Ovary (tissue), 9 donors: Measurements from ENCODE around the gene ASCL2. TPM values are rescaled to one million over a fixed set of nuclear protein-coding genes. Genes with fewer than 3 reads are reported as not detected.

Source experiments
- DNase-seq, 5 donors: peaks; one replicate each; pipeline ENCODE4 v3.0.0-alpha.2; 2019 to 2020
- H3K27ac ChIP-seq, 2 donors: fragments of 200-600 bp; one replicate each; pipeline versions ENCODE4 v1.5.1 to v1.8.0; 2019 to 2022
- H3K27me3 ChIP-seq: fragments of 200-600 bp; one replicate; pipeline ENCODE4 v1.8.0; 2022
- H3K36me3 ChIP-seq: fragments of 200-600 bp; sonication (generic); one replicate; pipeline ENCODE4 v1.5.1; 2019
- H3K4me1 ChIP-seq: one replicate; pipeline ENCODE4 v1.8.1; 2013; ENCODE audit warnings: mild to moderate bottlenecking, moderate library complexity; ENCODE audit not compliant: insufficient read depth
- H3K4me3 ChIP-seq: fragments of 200-600 bp; sonication (generic); one replicate; pipeline ENCODE4 v1.5.1; 2017
- H3K9me3 ChIP-seq, 2 donors: fragments of 200-600 bp in 1 of 2; sonication (generic) in 1 of 2; one replicate each; pipeline versions ENCODE4 v1.5.1 to v1.8.1; 2013 to 2019; ENCODE audit warnings: mild to moderate bottlenecking in 1 of 2, moderate library complexity in 1 of 2
- CTCF ChIP-seq, 3 donors: fragments of 450-650 bp in 2 of 3; fragments of 200-600 bp in 1 of 3; IDR thresholded peaks; one replicate each; pipeline versions ENCODE4 v1.5.1 to v1.8.0; 2016 to 2022; ENCODE audit warnings: antibody characterized with exemption in 3 of 3, mild to moderate bottlenecking in 1 of 3
- EP300 ChIP-seq: sonication (generic); formaldehyde crosslinking; IDR thresholded peaks from one replicate; pipeline ENCODE4 v1.6.1; 2017; ENCODE audit warnings: antibody characterized with exemption
- POLR2A ChIP-seq: fragments of 450-650 bp; IDR thresholded peaks from one replicate; pipeline ENCODE4 v1.6.1; 2017; ENCODE audit warnings: antibody characterized with exemption, mild to moderate bottlenecking, moderate library complexity
- WGBS, 3 donors: extraction: QIAGEN DNeasy Blood & Tissue Kit in 1 of 3; methylation state at CpG; one replicate each; pipeline versions ENCODE4 v1.1.5 to v1.1.7; 2013 to 2017; 5-methylcytosine and 5-hydroxymethylcytosine counted together
- intact Hi-C, 4 donors: fragments of 100-400 bp; cut with DNase I; formaldehyde crosslinking; loops; one replicate each; pipeline versions ENCODE4 v1.11.0 to v1.15.1; 2022 to 2023
- polyA plus RNA-seq, 2 donors: library from polyadenylated mRNA; stranded (reverse); fragments of 200-250 nt in 1 of 2; fragments of 350-450 nt in 1 of 2; fragmentation: Illumina TruSeq in 1 of 2; extraction: RNeasy Lipid Tissue Mini Kit (QIAGEN cat#74804) in 1 of 2; gene quantifications; one replicate each; pipeline ENCODE4 v1.2.3, GENCODE V29; 2013 to 2014
- total RNA-seq, 7 donors: library from RNA; depleted of rRNA in 2 of 7; stranded (reverse); fragments of >200 nt in 2 of 7; fragmentation: NEBNext Ultra II Directional in 3 of 7; extraction: Animal tissue kit (Norgen Biotek cat#: 25700) in 3 of 7; gene quantifications; one replicate each; pipeline versions ENCODE4 v1.1.0 to v1.2.4, GENCODE V29; 2016 to 2023
- donor health status: DM: no; HTN: no; CAD: no; lungs with moderate emphysema.
- donor health status: DM: no; HTN: no; CAD: no.
- donor health status: Bipolar disorder and iron deficiency.
- donor health status: DM: yes; HTN: yes; CAD: no.
- donor health status: DM: no; HTN: no; CAD: no.
- donor health status: DM: yes; HTN: yes; CAD: no.

The ASCL2 gene
- total and polyA plus RNA-seq, 9 donors, result 0.10 to 1.3 (median 0.24) TPM

- peaks cover 27% of the 10 kb centered on the region for H3K4me1 ChIP-seq
- 3 to 4% (median 3%) methylated on average over 4 of the region's 4 CpGs for WGBS, 3 donors
- intact Hi-C loops, result loop anchor here in 2 of 4 donors (5.0 to 10.0 kb wide), 3 partner anchors 76 to 586 kb away; no protein-coding TSS in a partner anchor
Observed at GRCh38 chr11:2306452-2306823, 36.0 kb upstream of the ASCL2 start.

DNA sequence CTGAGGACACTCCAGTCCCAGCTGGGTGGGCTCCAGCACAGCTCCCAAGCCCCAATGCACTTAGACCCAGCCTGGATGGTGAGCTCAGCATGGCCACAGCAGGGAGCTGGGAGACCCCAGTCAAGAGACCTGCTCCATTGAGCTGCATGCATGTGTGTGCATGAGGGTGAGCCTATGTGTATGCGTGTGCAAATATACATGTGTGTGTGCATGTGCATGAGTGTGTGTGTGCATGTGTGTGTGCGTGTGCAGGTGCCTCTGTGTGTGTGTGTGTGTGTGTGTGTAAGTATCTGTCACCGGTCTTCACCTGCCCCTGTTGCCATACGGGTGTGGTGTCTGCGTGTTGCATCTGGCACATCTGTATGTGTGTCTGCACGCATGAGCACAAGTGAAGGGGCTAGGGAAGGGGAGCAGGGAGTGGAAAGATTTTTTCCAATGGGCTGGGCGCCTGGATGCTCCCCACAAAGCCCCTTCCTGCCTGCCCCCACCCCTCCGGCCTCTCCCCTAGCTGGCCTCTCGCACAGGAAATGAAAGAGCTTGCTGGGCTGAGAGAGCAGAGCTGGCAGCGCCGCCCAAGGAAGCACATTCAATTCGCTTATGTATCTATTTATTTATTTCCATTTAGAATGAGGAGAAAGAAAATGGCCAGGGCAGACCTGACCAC is 35.5 kb upstream of the ASCL2 start:
- Histone ChIP-seq H3K27ac (peak overlapping the region; percentile 79 to 94), H3K9me3 (no peaks in the 10 kb centered on the region), H3K4me3 (no peak overlapping the region), H3K27me3 (no peaks in the 10 kb centered on the region), H3K4me1 (peaks cover 27% of the 10 kb centered on the region), H3K36me3 (no peaks in the 10 kb centered on the region)
- peak; percentile 51 to 74 (median 65) for DNase-seq
- no peak for TF ChIP-seq CTCF (IDR thresholded peaks at IDR 0.05)
- no peak for TF ChIP-seq EP300
- TF ChIP-seq POLR2A, result no peak
- intact Hi-C loops, result loop anchor here (1.0 to 10.0 kb wide), 7 partner anchors 76 to 586 kb away; no protein-coding TSS in a partner anchor
- 10 to 19% (median 10%) methylated on average over 12 of the region's 12 CpGs for WGBS, 3 donors

More at GRCh38 chr11:2306452-2306823, 36.0 kb upstream of the ASCL2 start:
- Histone ChIP-seq H3K9me3 (no peaks in the 10 kb centered on the region), H3K4me3 (no peak overlapping the region), H3K27ac (peak overlapping the region; percentile 79 to 94), H3K27me3 (no peaks in the 10 kb centered on the region), H3K36me3 (no peaks in the 10 kb centered on the region)
- DNase-seq, result peak; percentile 93 to 97 (median 93)
- TF ChIP-seq POLR2A (no peak), EP300 (no peak), CTCF (IDR thresholded peaks at IDR 0.05) (no peak)

GRCh38 chr11:2305140-2305778 is 34.9 kb upstream of the ASCL2 start:
- H3K9me3 ChIP-seq, result no peaks in the 10 kb centered on the region
- no peak overlapping the region for H3K4me3 ChIP-seq
- H3K36me3 ChIP-seq, result no peaks in the 10 kb centered on the region
- H3K4me1 ChIP-seq, result peaks cover 27% of the 10 kb centered on the region
- WGBS, 3 donors, result 27 to 31% (median 31%) methylated on average over 10 of the region's 10 CpGs
- no peaks in the 10 kb centered on the region for H3K27me3 ChIP-seq
- peak overlapping the region; percentile 48 to 71 for H3K27ac ChIP-seq
- TF ChIP-seq POLR2A (no peak), EP300 (no peak), CTCF (IDR thresholded peaks at IDR 0.05) (peak; percentile 74 to 94 (median 89))
- intact Hi-C loops, result loop anchor here (1.0 to 10.0 kb wide), 7 partner anchors 77 to 587 kb away; no protein-coding TSS in a partner anchor
- DNase-seq, result peak; percentile 82 to 91 (median 88)

DNA sequence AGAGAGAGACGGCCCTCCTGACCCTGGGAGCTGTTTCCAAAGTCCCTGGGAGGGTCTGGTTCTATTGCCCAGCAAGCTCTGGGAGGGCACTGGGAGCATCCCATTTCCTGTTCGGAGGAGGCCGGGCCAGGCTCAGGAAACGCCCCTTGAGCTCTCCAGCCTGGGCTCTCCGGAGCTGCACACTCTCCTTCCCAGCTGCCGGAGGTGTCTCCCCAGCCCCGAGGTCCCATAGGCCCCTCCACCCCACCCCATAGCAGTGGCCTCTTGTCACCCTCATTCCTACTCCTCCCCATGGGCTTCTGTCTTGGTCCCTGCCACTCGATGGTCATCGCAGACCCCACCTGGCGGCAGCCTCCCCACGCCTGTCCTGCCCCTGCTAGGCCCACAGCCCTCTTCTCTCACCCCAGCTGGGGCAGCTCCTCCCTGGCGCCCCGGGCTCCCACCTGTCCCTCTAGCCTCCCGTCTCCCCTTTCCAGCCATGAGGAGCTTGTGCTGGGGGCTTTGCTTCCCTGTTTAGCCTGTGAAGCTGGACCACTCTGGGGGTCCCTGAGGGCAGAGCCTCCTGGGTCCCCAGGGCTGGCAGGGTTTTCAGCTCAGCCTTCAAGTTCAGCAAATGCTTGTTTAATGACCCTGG is 34.2 kb upstream of the ASCL2 start:
- H3K9me3 ChIP-seq, result no peaks in the 10 kb centered on the region
- intact Hi-C loops, result loop anchor here (1.0 to 10.0 kb wide), 9 partner anchors 78 to 1422 kb away; no protein-coding TSS in a partner anchor
- no peaks in the 10 kb centered on the region for H3K27me3 ChIP-seq
- no peak overlapping the region for H3K4me3 ChIP-seq
- peaks cover 27% of the 10 kb centered on the region for H3K4me1 ChIP-seq
- TF ChIP-seq POLR2A, result no peak
- no peak for TF ChIP-seq EP300
- no peak for TF ChIP-seq CTCF (IDR thresholded peaks at IDR 0.05)
- WGBS, 3 donors, result 53 to 64% (median 62%) methylated on average over 14 of the region's 14 CpGs
- H3K27ac ChIP-seq, result peak overlapping the region; percentile 48 to 71
- DNase-seq, result peak in 2 of 5 donors; percentile 34 to 40
- H3K36me3 ChIP-seq, result no peaks in the 10 kb centered on the region
